HG03135 (cell line): Measurements from ENCODE around the gene ESR1.

Experiments used
- ATAC-seq: cut with Tn5 transposase; IDR thresholded peaks from one replicate; pipeline ENCODE4 v1.9.1; 2021; ENCODE audit warnings: mild to moderate bottlenecking, moderate library complexity; ENCODE audit not compliant: unreplicated experiment

ESR1 gene

DNA sequence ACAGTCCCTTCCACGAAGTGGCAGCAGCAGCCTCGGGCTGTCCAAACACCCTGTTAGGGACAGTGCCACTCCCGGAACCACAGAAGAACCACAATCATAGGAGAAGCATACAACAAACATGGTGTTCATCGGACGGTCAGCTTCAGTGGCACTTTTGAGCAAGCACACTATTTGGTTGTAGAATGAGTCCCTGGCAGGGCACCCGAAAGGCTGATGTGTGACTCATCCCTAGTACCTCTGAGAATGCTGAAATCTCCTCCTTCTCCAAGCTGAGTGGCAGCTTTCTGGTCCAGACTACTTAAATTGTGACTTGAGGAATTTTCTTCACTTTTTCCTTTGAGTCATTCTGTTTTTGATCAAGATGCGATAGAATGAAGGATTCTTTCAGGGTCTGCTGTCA lies 282.5 kb downstream of the ESR1 start:
- no peak for ATAC-seq

DNA sequence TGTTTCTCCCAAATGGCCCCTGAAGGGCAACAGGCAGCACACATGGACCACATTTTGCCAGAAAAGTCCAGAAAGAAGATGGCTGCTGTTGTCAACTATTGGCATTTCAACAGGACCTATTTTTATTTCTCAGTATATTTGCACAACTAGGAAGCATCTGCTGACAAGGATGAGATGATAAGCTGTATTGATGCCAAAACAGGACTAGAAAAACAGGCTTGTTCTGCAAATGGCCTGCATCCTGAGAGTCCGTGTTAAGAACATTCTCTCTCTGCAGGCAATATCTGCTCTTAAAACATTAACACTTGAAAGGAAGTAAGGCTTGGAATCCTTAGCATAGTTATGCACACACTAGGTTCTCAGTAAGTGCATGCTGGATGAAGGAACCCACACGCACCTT lies 283.7 kb downstream of the ESR1 start:
- no peak for ATAC-seq

DNA sequence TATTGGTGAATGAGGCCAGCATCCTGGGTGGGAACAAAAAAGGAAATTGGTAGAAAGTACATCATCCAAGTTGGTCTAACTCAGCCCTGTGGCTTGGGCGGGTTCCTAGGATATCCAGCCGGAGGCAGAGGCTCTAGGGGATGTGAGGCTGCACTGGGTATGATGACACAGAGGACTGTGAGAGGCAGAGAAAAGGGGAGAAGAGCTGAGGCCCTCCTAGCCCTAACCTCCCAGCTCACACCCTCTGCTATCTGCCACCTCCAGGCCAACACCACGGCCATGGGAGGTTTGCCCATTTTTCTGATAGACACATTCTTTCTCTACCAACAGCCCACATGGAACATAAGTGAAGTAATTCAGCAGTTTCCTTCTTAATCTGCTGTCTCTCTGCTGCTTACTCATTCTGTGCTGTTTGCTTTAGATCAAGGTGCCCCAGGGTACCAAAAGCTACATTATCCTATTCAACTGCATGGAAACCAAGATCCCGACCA lies 284.4 kb downstream of the ESR1 start:
- ATAC-seq = no peak

DNA sequence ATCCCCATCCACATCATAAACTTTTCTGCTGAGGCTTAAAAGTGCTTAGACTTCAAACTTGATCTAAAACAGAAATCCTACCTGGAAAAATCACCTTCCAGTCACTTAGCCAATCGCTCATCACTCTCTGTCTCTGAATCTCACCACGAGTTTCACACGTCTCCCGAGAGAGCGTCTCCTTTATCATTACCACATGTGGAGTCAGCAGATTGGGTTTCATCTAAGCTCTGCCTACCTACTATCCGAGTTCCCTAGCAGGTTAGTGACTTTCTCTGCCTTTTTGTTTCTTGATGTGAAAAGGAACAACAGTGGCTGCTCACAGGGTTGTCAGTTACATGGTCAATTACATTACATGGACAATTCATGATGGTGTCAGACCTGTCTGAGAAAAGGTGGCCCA lies 286.2 kb downstream of the ESR1 start:
- ATAC-seq = no peak

DNA sequence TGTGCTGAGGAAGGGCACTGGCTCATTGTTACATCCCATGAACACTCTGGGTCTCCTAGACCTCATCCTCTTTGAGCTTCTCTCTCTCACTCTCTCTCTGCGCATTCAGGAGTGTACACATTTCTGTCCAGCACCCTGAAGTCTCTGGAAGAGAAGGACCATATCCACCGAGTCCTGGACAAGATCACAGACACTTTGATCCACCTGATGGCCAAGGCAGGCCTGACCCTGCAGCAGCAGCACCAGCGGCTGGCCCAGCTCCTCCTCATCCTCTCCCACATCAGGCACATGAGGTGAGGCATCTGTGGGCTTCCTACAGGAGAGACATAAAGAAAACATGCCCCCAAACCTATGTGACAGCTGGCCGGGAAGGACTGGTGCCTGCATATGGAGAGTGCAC lies 286.8 kb downstream of the ESR1 start:
- no peak for ATAC-seq

DNA sequence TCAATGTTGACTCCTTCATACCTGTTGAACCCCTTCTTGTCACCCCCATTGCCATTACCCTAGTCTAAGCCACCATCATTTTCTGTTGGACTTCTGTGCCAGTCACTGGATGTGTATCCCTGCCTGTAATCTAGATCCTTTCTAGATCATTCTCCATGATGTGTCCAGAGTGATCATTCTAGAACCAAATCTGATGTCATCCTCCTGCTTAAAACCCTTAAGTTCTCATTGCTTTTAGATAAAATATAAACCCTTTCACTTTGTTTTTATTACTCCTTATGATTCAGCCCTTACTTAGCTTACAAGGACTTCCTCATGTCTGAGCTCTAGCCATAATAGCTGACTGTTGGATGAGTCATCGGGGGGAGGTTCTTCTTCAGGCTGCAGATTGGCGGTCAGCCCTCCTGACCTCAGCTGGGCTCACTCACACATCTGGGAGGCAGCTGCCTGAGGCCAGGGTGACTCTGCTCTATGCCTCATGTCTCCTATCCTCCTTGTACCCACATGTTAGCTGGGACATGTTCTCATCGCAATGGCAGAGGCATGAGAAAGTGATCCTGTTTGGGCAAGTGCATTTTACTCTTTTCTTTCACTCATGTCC lies 287.6 kb downstream of the ESR1 start:
- no peak for ATAC-seq

DNA sequence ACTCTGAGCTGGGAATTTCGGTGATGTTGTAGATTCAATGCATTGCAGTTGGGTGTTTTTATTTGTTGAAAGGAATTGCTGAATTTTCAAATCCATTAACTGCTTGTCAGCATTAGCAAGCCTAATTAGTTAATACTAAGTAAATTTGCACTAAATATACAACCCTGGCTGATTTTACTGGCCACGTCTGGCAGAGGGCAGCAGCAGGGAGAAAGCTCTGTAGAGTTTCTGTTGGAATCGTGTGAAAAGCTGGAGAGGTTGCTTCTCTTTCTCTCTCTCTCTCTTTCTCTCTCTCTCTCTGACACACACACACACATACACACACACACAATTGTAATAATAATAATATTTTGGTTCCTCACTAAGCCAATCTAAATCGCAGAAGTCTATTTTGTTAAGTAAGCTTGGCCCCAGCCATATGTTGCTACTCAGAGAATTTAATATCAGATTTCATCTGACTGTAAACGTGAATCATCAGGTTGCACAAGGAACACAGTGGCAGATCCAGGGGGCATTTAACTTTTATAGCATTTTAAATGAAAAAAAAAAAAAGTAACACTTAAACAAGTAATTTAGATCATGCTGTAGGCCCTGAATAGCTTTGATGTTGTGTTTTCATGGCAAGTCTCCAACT lies 289.5 kb downstream of the ESR1 start:
- no peak for ATAC-seq

DNA sequence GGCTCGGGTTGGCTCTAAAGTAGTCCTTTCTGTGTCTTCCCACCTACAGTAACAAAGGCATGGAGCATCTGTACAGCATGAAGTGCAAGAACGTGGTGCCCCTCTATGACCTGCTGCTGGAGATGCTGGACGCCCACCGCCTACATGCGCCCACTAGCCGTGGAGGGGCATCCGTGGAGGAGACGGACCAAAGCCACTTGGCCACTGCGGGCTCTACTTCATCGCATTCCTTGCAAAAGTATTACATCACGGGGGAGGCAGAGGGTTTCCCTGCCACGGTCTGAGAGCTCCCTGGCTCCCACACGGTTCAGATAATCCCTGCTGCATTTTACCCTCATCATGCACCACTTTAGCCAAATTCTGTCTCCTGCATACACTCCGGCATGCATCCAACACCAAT lies 291.2 kb downstream of the ESR1 start:
- ATAC-seq = no peak

DNA sequence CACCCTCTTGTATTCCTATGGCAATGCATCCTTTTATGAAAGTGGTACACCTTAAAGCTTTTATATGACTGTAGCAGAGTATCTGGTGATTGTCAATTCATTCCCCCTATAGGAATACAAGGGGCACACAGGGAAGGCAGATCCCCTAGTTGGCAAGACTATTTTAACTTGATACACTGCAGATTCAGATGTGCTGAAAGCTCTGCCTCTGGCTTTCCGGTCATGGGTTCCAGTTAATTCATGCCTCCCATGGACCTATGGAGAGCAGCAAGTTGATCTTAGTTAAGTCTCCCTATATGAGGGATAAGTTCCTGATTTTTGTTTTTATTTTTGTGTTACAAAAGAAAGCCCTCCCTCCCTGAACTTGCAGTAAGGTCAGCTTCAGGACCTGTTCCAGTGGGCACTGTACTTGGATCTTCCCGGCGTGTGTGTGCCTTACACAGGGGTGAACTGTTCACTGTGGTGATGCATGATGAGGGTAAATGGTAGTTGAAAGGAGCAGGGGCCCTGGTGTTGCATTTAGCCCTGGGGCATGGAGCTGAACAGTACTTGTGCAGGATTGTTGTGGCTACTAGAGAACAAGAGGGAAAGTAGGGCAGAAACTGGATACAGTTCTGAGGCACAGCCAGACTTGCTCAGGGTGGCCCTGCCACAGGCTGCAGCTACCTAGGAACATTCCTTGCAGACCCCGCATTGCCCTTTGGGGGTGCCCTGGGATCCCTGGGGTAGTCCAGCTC lies 292.1 kb downstream of the ESR1 start:
- ATAC-seq = no peak

DNA sequence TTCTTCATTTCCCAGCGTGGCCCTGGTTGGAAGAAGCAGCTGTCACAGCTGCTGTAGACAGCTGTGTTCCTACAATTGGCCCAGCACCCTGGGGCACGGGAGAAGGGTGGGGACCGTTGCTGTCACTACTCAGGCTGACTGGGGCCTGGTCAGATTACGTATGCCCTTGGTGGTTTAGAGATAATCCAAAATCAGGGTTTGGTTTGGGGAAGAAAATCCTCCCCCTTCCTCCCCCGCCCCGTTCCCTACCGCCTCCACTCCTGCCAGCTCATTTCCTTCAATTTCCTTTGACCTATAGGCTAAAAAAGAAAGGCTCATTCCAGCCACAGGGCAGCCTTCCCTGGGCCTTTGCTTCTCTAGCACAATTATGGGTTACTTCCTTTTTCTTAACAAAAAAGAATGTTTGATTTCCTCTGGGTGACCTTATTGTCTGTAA lies 292.7 kb downstream of the ESR1 start:
- no peak for ATAC-seq

DNA sequence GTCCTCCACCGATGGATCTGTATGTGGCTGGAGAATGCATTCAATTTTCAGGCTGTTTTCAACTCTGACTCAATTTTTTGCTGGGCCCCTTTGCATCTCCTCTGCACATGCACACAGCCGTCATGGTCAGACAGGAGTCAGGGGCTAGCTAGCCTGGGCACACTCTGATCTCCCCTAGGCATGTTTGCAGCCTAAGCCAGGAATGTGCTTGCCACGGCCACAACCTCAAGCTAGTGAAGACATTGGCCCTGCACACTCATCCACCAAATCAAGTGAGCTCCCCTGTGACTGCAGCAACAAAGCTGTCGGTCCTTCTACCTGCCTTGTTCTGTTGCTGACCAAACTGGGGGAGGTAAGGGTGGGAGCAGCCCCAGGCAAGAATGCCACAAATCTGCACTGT lies 300.5 kb downstream of the ESR1 start:
- ATAC-seq = no peak

DNA sequence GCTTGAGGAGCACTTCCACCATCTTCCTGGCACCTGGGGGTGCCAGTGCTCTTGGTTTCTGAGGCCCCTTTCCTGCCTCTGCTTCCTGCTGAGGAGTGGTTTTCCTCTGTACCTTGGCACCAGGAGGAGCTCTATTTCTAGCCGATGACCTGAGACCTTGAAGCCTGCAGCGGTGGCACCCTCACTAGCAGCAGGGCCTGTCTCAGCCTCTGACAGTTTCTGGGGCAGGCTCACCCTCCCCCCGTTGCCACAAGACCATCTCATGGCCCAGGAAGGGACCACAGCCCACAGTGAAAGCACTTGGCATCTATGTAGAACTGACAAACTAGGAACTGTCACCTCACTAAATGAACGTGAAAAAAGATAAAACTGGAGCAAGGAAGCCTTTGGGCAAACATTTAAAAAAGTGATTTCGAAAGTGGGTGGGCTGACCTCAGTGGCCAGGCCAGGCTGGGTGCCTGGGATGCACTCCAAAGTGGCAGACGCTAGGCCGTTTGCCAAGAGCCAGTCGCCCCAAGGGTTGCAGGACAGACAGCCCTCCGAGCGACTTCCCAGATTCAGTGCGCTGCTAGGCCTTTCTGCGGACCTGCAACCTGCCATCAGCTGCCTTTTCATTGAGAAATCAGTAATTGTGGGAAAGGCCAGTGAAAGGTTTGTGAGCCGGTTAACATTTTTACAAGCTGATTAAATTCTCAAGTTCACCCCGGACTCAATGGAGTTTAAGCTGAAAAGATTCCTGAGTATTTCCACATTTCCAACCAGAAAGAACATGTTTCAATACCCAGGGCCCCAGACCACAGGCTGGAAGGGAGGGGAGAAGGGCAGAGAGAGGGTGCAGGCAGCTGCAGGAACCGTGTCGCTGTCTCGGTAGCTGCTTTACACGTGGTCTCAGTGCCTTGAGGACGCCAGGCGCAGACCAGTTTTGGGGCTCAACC lies 303.7 kb downstream of the ESR1 start:
- ATAC-seq = no peak

DNA sequence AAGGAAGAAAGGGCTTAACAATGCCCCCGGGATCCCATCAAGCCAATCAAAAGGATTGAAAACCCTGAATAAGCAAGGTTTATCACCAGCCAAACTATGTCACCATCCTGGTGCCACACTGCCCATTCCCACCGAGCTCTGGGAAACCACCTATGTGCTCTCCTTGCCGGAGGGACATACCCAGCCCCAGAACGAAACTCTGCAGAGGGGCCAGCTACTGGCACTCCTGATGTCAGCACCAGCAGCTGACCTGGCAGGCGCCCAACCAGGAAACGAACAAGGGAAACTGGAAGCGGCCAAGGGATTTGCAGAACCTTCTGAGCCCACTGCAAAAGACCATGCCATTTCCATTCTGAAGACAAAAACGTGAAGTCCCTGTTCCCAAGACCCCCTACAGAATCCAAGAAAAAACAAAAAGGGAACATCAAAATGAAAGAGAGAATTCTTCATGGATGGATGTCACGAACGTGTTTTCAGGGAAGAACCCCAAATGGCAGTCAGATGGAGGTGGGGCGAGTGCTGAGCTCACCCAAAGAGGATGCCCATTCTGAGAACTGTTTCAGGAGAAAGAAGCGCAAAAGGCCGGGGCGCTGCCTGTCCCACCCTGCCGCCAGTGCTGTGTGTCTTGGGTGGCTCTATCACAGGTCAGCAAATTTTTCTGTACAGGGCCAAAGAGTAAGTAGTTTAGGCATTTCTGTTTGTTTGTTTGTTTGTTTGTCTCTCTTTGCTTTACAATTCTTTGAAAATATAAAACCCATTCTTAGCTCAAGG lies 305.2 kb downstream of the ESR1 start:
- ATAC-seq = no peak

DNA sequence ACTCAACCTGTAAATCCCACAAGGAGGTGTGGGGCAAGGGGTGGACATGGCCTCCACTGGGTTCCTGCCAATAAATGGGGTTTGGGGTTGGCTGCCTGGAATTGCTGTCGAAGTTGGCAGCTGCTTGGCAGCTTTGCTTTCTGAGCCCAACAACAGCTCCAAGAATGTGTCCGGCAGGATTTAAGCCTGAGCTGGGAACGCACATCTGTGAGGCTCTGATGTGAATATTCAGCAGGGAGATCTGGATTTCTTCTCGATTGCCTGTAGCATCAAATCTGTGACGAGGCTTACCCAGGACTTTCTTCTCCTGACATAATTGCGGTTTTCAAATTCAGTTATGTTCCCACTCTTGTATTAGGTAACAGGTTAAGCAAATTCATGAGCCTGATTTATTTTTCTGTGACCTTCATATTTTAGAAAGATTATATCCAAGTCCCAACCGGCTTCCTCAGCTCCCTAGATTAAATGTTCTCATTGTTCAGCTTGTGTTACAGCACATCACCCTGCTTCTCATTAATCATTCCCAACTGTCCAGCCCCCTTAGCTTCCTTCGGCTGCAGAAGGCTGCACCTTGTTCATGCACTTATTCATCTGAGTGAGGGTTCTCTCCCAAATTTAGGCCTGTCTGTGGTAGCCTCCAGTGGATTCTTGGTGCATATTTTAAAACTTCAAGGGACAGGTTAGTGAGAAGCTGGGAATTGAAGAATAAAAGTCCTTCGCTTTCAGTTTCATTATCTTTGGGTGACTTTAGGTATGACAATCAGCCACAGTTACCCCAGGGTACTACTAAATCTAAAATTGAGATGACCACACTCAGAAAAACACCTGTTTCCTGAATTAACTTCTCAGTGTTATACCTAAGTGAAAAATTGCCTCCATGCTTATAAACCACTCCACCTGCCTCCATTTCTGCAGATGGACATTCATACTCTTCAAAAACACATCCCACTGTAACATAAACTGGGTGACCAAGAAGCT lies 310.0 kb downstream of the ESR1 start:
- peak; percentile 90 for ATAC-seq

DNA sequence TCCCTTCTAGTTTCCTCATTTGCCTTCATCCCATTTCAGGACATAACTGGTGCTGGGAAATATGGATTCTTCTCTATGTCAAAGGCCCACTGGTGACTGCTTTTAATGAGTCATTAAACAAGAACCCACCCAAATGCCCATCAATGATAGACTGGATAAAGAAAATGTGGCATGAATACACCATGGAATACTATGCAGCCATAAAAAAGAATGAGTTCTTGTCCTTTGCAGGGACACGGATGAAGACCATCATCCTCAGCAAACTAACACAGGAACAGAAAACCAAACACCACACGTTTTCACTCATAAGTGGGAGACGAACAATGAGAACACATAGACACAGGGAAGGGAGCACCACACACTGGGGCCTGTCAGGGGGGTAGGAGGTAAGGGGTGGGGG lies 310.7 kb downstream of the ESR1 start:
- no peak for ATAC-seq

DNA sequence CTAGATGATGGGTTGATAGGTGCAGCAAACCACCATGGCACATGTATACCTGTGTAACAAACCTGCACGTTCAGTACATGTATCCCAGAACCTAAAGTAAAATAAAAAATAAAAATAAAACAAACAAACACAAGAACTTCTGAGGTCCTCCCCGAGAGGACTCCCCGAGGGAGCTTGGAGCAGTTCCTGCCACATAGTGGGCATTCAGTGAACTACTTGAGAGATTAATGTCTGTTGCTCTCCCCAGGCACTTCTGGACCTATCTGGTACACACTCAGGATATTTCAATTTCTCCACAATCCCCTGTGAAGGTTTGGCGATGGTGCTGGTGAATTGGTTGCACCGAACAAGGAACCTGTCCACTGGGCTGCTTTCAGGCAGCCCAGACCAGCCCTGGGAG lies 311.2 kb downstream of the ESR1 start:
- no peak for ATAC-seq

DNA sequence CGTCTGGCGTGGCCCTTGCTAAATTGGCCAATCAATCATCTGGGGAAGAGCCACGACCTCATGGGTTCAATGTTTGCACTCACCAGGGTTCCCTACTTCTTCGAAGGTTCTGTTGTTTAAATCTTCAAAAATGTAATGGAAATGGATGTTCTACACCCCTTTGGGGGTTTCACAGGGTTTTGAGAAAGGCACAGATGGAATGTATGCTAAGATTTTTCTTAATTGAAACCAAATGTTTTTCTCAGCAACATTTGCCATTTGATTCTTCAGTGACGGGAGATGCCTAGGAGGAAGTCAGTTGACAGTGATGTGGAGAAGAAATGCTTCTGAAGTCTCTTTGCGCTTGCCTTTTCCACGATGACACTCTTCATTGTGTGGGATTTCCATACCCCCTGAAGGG lies 312.3 kb downstream of the ESR1 start:
- no peak for ATAC-seq

DNA sequence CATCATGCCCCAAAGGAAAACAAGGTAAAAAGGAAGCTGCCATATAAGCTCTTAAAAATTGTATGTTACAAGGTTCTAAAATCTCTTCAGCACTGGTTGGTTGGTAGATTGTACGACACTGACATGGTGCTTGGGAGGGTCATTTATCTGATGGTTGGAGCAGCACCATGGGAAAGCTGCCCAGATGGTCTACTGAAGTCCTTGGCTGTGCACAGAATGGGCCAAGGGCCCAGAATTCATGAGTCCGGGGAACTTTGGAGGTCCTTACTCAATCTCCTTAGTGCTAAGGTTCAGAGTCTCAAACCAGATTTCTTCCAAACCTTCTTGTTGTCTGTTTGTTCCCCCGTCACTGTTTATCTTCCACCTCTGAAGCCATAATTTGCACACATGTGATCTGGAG lies 314.4 kb downstream of the ESR1 start:
- no peak for ATAC-seq

DNA sequence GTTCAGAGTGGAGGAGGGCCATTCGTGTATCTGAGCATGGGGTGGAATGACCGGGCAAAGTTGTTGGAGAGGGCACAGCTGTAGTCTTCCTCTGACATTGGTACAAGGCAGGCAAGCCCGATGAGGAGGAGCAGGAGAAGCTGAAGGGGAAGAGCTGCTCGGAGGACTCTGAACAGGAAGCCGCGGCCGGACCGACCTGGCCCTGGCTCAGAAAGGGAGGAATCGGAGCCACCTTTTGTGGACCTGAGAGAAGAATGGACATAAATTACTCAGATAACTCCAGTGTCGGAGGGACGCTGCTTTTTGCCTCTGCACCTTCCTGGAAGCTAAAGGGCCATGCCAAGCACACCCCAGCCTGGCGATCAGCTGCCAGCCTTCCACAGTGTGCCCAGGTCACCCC lies 315.0 kb downstream of the ESR1 start:
- ATAC-seq = no peak
